LHCN-M2 (cell line): ENCODE measurements around the gene PTPRQ. TPM values are rescaled to one million over a fixed set of nuclear protein-coding genes. Genes with fewer than 3 reads are reported as not detected.

ENCODE experiments used
- DNase-seq: peaks from one replicate; pipeline ENCODE4 v3.0.0-alpha.2; 2012; ENCODE audit warnings: low read depth
- total RNA-seq: library from RNA; depleted of rRNA; stranded (reverse); fragments of >200 nt; gene quantifications from 2 replicates; pipeline ENCODE4 v1.2.3, GENCODE V29; 2014

Gene PTPRQ
- total RNA-seq, 1 experiment from 2014 or later, result 10.0 TPM

DNA sequence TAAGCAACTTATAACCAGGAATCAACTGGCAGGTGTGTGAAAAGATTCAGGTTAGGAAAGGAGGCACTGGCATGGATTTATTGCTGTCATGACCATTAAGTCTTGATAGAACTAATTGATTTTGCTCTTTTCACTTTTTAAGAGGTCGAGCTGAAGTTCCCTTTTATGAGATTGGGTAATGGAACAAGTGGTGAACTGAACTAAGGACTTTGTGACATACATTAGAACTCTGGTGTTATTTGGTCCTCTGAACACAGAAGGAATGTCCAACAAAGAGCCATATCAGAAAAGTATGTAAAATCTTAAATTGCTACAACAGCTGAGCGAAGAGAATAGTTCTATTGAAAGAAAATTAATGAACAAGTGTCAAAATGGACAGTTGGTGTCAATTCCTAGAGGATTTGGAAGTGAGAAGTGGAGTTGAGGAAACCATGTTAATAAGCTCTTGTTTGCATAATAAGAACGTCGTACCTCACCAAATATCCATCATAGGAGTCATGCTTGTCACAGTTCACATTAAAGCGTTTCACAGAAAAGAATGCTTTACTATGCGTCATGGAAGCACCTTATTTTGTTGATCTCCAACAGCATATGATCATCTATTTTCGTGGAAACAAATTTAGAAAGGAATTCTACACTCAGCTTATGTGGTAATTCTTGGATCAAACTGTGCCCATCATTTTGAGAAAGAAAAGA is 255.0 kb downstream of the PTPRQ start:
- DNase-seq, result peak; percentile 85

DNA sequence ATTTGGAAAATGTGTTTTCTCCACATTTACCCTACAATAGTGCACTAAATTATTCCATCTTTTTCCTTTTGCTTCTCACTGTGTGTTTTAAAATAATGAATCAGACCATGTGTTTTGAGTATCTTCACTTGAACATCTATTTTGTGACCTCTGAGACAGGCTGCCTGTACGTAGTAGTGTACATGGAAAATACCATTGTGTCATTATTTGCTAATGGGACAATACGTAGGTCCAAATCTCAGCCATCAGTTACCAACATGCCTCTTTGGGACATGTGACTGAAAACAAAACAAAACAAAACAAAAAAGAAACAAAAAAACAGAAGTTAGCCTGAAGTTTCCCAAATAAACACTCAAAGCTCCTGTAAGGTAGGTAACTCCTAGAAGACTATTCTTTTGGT is 256.3 kb downstream of the PTPRQ start:
- peak; percentile 69 for DNase-seq

DNA sequence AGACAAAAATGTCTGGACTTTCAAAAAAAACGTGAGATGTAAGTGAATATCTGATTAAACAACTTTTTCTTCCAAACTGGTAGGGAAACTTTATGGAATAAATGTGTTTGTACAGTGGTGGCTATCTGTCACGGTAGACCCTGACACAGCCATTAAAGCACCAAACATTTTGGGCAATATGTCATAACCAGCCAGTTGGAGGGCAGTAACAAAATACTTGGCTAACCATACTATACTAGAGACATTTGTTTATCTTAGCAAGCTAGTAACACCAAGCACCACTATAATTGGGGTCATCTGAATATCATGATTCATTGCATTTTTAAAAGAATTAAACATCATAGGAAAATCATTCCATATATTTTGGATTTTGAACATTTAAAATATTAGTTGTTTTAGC is 257.4 kb downstream of the PTPRQ start:
- peak; percentile 93 for DNase-seq

DNA sequence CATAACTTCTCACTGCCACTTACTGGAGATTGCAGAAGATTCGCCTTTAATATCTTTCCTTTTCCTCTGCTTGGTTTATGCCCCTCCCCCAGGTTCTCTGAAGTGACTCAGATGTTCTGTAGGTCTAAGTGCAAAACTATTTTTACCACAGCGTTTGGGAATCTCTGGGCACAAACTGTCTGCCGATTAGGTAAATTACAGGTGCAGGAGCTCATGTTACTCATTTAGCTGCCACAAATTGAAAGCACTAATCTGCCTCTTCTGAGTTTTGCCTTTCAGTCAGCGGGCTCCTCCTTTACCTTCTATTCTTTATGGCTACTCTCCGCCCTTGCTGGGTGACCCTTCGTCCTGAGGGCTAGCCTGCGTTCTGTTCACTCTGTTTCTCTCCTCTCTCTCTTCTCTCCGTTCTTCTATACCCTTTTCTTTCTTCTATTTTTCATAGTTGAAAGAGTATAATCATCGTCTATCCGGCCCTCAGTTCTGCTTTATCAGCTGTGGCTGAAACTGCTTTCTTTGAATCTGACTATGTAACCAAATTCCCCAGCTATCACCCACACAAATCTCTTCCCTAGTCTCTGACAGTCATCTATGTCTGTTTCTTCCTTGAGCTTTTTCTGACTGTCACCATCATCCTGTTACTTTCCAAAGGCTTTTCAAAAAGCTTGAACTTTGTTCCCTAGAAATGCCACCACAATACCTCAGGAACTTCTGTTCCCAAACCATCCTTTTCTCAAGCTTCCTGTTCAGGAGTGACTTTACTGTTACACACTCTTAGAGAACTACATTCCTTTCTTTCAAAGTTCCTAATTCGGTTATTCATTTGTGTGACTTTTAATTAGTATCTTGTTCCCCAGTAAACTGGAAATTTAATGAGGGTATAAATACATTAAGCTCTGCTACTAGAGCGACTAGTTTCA is 259.1 kb downstream of the PTPRQ start:
- DNase-seq, result peak; percentile 98

DNA sequence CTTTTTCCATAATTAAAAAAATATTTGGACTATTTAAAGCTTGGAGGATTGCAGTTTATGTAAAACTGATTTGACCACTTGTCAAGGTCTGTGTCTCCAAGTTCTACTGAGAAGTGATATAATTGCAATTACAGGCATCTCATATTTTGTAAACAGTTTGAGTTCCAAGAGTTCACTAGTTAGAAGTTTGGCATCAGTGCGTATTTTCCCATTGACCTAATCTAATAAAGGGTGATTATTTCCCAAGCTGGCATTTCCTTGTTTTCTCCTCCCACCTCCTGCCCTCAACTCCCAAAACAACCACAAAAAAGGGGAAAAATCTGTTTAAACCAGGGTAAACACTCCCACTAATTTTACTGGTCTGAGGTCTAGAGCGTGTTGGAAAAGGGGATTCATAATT is 260.4 kb downstream of the PTPRQ start:
- DNase-seq, result peak; percentile 35

DNA sequence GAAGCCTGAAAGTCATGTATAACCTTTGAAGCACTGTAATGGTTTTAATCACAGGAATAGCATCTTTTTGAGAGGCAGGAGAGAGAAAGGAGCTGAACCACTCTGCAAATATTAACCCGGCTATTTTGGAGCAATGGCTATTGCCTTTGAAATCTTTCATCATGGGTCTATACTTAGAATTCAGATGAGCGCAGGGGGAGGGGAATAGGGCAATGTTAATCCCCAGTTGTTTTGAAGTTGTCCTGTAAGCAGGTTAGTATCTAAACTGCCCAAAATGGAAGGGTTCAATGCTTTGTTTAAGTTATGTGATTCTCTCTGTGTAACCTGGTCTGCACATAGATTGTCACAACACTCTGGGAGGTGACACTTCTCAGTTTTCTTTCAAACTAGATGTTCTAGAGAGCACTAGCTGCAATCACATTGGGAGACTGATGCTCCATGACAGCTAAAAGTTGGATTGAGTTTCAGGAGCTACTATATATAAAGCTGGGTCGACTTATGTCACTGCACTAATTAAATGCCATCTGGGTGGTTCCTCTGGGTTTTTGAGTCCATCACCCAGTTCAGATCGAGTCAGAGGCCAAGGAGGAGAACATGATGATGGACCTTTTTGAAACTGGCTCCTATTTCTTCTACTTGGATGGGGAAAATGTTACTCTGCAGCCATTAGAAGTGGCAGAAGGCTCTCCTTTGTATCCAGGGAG is 263.2 kb downstream of the PTPRQ start, which contains the start of gene MYF6:
MYF6 (plus strand) TSS at position 509 of the 704 bp plus-strand sequence; CDS start at position 595, 86 bp downstream.
- peak; percentile 44 for DNase-seq

DNA sequence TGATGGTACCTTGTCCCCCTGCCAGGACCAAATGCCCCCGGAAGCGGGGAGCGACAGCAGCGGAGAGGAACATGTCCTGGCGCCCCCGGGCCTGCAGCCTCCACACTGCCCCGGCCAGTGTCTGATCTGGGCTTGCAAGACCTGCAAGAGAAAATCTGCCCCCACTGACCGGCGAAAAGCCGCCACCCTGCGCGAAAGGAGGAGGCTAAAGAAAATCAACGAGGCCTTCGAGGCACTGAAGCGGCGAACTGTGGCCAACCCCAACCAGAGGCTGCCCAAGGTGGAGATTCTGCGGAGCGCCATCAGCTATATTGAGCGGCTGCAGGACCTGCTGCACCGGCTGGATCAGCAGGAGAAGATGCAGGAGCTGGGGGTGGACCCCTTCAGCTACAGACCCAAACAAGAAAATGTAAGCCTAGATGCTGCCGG is 263.8 kb downstream of the PTPRQ start:
- no peak for DNase-seq

DNA sequence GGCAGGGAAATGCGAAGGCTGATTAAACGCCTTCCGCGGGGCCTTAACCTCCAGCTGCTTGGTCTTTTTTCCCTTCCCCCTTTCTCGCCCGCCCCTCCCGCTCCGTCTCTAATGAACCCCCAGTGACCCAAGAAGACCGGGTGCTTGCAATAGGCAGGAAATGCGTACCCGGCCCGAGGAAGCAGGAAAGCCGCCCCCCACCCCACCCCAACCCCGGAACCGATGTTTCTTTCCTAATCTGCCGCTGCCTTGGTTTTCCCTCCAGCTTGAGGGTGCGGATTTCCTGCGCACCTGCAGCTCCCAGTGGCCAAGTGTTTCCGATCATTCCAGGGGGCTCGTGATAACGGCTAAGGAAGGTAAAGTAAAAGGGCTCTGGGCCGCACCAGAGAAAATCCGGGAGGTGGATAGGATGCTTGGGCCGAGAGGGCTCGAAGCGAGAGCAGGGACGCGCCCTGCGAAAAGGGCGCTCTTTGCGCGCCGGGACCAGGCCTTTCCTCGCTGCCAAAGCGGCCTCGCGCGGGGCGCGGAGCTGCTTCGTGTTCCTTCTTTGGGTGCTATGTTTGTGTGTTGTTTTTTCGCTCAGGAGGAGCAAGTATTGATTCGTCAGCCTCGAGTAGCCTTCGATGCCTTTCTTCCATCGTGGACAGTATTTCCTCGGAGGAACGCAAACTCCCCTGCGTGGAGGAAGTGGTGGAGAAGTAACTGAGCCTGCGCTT is 264.4 kb downstream of the PTPRQ start:
- DNase-seq, result peak; percentile 91

DNA sequence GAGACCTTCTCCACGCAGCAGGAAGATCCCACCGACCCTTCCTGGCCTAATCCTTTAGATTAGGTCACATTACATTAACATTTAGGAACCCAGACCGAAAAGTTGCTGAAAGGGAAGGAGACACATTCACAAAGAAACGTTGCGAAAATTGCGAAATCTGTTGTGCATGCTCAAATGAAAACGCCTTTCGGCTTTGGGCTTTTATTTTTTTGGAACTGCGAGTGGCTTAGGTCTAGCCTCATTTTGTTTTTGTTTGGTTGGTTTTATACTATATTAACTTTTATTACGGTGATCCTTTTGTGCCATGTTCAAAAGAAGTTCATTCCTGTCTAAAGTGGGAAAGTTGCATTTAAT is 264.9 kb downstream of the PTPRQ start:
- no peak for DNase-seq

DNA sequence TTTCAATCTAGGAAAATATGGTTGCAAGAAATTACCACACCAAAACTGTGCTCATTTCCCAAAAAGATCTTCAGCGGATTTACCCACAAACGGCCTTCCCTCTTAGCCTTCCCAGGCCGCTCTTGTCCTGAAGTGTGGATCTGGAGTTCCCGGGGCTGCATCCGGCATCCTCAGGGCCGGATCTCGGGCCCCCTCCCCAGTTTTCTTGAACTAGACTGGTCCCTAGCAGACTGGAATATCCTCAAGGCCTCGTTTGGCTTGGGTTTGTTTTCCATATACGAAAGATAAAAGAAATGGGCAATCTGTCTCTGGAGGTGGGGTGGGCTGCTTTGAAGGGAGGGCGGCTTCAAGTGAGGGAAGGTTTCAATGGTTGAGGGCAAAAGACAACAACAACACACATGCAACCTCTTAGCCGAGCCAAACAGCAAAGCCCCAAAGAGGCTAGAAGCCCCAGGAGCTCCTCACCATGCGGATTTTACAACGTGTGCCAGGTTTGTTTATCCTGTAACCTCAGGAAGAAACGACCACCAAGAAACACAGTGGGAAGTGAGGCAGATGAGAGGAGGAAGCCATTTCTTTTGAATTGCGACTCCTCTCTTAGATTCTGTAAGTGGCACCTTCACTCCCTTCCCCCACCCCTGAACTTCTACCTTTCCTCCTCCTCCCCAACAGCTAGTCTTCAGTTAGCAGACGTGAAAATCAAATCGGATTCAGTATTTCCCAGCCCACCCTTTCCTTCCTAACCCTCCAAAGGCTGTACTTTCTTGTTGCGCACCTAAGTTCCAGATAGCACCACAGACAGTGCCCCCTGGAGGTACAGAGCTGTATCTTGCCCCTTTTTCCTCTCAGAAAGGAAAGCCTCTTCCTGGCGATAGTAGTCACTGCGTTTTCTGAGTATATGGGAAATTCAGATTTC is 266.0 kb downstream of the PTPRQ start:
- DNase-seq, result peak; percentile 94

DNA sequence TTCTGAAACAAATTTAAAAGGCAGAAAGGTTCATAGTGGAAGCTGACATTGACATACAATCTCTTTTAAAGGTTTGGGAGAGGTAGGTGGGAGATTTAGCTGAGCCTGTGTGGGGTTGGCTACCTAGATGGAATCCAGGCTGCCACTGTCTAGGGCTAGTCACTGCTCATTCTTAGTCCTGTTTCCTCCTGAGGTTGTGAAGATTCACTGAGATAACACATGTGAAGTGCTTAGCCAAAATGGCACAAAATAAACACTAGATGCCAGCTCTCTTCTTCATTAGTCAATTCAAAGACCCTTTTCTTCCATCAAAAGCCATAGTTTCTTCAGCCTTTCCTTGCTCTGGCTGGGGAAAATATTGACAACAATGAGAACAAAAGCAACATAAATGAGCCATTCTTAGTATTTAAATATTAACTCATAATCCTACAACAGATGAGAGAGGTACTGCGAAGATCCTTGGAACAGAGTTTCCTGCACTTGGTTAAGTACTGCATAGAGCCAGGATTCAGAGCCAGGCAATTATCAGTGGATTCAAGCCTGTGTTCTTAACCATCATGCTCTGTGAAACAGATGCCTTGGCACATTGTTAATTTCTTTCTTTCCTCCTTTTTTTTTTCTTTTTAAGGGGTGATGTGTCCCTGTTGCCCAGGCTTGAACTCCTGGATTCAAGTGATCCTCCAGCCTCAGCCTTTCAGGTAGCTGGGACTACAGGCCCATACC is 266.9 kb downstream of the PTPRQ start:
- peak; percentile 49 for DNase-seq

DNA sequence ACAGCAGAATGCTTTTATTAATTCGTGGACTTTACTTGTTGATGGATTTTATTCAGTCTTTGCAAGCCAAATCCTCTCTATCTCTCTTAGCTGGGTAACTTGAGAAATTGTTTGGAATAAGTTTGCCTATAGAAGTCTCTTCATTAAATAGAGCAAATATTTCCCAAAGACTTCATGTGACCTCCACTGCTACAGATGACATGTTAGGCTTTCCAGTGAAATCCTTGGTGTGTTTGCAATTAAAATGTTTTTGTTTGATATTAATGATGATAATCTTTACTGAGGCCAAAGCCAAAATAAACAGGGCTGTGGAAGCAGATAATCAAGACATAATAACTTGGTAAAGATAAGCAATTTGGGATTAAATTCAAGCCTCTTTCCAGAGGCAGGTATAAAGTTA is 267.8 kb downstream of the PTPRQ start:
- peak; percentile 25 for DNase-seq

DNA sequence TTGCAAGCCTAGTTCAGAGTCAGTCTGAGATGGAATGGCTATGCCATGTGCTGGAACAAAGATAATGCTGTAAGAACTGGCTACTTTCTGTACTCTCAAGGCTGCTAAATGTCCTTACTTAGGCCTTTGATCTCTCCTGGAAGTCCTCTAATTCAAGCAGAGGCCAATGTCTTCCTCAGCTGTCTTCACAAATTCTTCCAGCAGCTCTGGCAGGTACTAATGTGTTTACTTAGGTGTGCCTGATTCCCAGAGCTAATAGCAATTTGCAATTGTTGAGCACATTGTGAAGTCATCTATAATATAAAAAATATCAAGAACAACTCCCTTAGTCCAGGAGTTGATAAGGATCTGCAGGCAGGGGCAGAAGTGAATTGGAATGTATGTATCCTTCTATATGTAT is 268.8 kb downstream of the PTPRQ start:
- DNase-seq, result peak; percentile 60

DNA sequence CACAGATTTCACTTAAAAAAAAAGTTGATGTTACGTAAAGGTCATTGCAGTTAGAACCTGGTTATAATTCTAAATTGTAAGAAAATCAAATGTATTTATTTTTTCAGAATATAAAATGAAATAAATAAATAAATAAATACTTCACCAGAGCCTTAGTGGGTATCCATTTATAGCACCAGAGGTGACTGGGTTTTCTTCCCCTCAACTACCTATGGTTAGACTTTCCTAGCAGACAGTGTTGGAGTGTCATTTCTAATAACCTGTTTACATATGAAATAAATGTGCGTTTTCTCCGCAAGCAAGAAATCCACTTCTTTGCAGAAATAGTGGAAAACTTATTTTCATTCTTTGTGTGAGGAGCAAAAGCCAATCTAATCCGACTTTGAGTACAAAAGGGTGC is 269.4 kb downstream of the PTPRQ start:
- peak; percentile 50 for DNase-seq

DNA sequence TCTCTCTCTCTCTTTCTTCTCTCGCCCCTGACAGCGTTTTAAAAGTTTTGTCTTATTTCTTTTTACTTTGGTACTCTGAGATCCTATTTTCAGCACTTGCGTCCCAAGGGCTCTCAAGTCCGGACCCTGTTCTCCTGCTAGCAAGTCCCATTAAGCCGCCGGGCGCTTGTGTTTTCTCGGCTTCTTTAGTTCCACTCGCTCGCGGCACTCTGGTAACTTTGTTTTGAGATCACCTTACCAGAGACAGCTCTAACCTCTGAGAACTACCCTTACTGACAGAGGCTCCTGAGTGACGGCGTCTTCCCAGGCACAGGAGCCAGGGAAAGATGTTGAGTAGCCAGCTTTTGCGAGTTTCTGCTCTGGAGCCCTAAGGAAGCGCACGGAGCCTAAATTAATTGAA is 270.0 kb downstream of the PTPRQ start:
- DNase-seq, result peak; percentile 70

DNA sequence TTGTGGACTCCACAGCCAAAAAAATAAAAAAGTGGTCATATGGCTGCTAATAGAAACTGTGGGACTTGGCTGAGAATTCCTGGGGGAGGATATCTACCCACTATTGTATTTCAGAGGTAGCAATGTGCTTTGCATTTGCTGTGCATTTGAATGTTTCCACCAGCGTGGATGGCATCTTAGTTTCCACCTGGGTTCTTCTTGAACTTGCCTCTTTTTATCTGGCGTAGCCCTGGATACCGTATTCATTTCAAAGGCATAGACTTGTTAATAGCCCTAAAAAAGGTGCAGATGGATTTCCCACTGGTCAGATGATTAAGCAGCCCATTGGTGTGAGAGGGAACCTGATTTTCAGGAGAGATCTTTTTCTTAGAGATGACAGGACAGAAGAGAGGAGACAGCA is 270.8 kb downstream of the PTPRQ start:
- peak; percentile 64 for DNase-seq

DNA sequence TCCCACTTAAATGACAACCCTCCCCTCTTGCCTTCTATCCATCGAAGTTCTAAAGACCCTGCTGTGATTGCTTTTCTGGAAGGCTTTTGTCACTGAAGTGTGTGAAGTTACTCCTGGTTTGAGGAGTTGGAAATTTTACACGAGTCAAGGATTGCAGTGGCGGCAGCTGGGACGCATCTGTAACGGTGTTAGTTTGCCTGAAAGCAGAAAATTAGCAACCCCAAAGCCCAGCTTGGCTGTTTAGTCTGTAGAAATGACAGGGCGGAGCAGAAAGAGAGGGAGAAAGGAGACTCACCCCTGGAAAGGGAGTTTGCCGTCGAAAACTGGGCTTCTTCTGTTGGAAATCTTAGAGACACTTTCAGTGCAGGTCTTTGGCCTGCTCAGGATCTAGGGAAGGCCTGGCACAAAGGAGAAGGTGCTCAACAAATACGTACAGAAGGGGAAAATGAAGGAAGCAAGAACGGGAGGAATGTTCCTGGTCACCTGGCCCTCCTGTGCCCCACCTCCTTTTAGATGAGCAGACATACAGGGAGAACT is 271.7 kb downstream of the PTPRQ start:
- peak; percentile 68 for DNase-seq

DNA sequence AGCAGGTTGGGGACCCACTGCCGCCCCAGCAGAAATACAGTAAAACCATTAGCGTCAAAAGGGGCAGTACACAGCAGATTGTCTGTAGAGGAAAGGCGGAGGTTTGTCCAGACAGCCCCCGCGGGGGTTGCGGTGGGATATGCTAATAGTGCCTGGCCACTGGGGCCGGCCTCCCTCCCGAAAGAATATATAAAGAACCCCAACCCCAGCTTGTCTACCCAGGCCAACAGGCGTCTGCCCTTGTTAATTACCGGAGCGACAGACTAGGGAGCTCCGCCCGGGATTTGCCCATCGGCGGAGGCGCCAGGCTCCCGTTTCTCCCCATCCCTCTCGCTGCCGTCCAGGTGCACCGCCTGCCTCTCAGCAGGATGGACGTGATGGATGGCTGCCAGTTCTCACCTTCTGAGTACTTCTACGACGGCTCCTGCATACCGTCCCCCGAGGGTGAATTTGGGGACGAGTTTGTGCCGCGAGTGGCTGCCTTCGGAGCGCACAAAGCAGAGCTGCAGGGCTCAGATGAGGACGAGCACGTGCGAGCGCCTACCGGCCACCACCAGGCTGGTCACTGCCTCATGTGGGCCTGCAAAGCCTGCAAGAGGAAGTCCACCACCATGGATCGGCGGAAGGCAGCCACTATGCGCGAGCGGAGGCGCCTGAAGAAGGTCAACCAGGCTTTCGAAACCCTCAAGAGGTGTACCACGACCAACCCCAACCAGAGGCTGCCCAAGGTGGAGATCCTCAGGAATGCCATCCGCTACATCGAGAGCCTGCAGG is 272.8 kb downstream of the PTPRQ start, which contains the start of gene MYF5:
MYF5 (plus strand) TSS at position 217 of the 774 bp plus-strand sequence; CDS start at position 369, 152 bp downstream.
- DNase-seq, result peak; percentile 97
